IPS DF 6.9 (cell line): ENCODE results near the gene B4GALNT4.
"Not testable (repeated sequence)": the region's sequence is repeated elsewhere in the genome, so short reads cannot be mapped to it uniquely, and the experiment has no call there.

Experiments
- DNase-seq: peaks from one replicate; pipeline ENCODE4 v3.0.0-alpha.2; 2013; ENCODE audit warnings: low read depth, low spot score
- H3K27ac ChIP-seq: one replicate; pipeline ENCODE4 v1.5.1; 2013; ENCODE audit warnings: low read length, control low read depth
- H3K27me3 ChIP-seq: 2 replicates; pipeline ENCODE4 v1.6.1; 2013; ENCODE audit warnings: mild to moderate bottlenecking, low read length; ENCODE audit not compliant: control insufficient read depth, insufficient read depth
- H3K36me3 ChIP-seq: 2 replicates; pipeline ENCODE4 v1.6.1; 2013; ENCODE audit warnings: low read length; ENCODE audit not compliant: control insufficient read depth, insufficient read depth
- H3K4me1 ChIP-seq: 2 replicates; pipeline ENCODE4 v1.6.1; 2013; ENCODE audit warnings: low read length; ENCODE audit not compliant: control insufficient read depth, insufficient read depth
- H3K4me3 ChIP-seq: 2 replicates; pipeline ENCODE4 v1.5.1; 2013; ENCODE audit warnings: mild to moderate bottlenecking, low read length
- H3K9me3 ChIP-seq: 2 replicates; pipeline ENCODE4 v1.6.1; 2013; ENCODE audit warnings: low read length, inconsistent platforms; ENCODE audit not compliant: control insufficient read depth, insufficient read depth
- WGBS: extraction: QIAGEN DNeasy Blood & Tissue Kit; methylation state at CpG from one replicate; pipeline ENCODE4 v1.1.7; 2013; ENCODE audit warnings: mixed read lengths, missing lambda C conversion rate; ENCODE audit not compliant: insufficient read length, insufficient coverage; 5-methylcytosine and 5-hydroxymethylcytosine counted together

The B4GALNT4 gene

GRCh38 chr11:360326-361280 is 8.7 kb upstream of the B4GALNT4 start:
- no CpG with 5 or more reads among the region's 22 CpGs for WGBS
- Histone ChIP-seq H3K27me3 (no peaks in the 10 kb centered on the region), H3K36me3 (peaks cover 2% of the 10 kb centered on the region; the same call in 1 of the 2 replicates), H3K4me3 (no peak overlapping the region), H3K4me1 (peaks cover 4% of the 10 kb centered on the region), H3K9me3 (no peaks in the 10 kb centered on the region; the same call in 1 of the 2 replicates), H3K27ac (no peak overlapping the region)
- no peak for DNase-seq

DNA sequence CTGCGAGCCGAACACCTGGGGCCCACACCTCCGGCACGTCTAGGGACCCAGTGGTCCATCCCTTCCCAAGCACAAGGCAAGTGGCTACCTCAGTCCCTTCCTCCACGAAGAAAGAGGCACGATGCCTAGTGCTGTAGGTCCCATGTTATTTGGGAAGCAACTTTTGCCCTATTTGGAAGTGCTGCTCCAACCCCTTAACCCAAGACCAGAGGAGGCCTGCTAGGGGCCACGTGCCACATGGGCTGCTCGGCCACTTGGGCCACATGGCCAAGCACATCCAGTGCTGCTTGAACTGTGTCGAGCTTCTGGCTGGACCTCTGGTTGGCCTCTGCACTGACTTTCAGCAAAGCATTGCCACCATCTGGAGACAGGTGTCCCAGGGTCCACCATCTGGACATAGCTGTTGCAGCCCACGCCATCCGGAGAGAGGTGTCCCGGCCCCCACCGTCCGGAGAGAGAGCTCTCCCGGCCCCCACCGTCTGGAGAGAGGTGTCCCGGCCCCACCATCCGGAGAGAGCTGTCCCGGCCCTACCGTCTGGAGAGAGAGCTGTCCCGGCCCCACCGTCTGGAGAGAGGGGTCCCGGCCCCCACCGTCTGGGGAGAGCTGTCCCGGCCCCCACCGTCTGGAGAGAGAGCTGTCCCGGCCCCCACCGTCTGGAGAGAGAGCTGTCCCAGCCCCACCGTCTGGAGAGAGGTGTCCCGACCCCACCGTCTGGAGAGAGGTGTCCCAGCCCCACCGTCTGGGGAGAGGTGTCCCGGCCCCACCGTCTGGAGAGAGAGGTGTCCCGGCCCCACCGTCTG is 6.5 kb upstream of the B4GALNT4 start:
- no peaks in the 10 kb centered on the region for H3K27me3 ChIP-seq
- no peak for DNase-seq
- peaks cover 4% of the 10 kb centered on the region; the same call in 1 of the 2 replicates for H3K4me1 ChIP-seq
- H3K36me3 ChIP-seq, result no peaks in the 10 kb centered on the region
- no peaks in the 10 kb centered on the region; the same call in 1 of the 2 replicates for H3K9me3 ChIP-seq
- no CpG with 5 or more reads among the region's 36 CpGs for WGBS
- H3K4me3 ChIP-seq, result no peak overlapping the region
- H3K27ac ChIP-seq, result no peak overlapping the region

DNA sequence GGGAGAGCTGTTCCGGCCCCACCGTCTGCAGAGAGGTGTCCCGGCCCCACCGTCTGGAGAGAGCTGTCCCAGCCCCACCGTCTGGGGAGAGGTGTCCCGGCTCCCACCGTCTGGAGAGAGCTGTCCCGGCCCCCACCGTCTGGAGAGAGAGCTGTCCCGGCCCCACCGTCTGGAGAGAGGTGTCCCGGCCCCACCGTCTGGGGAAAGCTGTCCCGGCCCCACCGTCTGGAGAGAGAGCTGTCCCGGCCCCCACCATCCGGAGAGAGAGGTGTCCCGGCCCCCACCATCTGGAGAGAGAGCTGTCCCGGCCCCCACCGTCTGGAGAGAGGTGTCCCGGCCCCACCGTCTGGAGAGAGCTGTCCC is 5.9 kb upstream of the B4GALNT4 start:
- H3K27me3 ChIP-seq, H3K27ac ChIP-seq, H3K36me3 ChIP-seq, H3K9me3 ChIP-seq, DNase-seq, H3K4me1 ChIP-seq, H3K4me3 ChIP-seq: not testable (repeated sequence)
- no CpG with 5 or more reads among the region's 22 CpGs for WGBS

- WGBS, result no CpG with 5 or more reads among the region's 24 CpGs
- no peaks in the 10 kb centered on the region for H3K27me3 ChIP-seq
- no peaks in the 10 kb centered on the region; the same call in 1 of the 2 replicates for H3K9me3 ChIP-seq
- DNase-seq, result no peak
- H3K4me1 ChIP-seq, result peaks cover 11% of the 10 kb centered on the region
- H3K4me3 ChIP-seq, result no peak overlapping the region
- H3K27ac ChIP-seq, result no peak overlapping the region
- no peaks in the 10 kb centered on the region for H3K36me3 ChIP-seq
These were observed 5.1 kb upstream of the B4GALNT4 start for GRCh38 chr11:363948-364761.

- Histone ChIP-seq H3K9me3 (no peaks in the 10 kb centered on the region; the same call in 1 of the 2 replicates), H3K27ac (no peak overlapping the region), H3K4me1 (peaks cover 11% of the 10 kb centered on the region), H3K4me3 (no peak overlapping the region), H3K27me3 (no peaks in the 10 kb centered on the region), H3K36me3 (no peaks in the 10 kb centered on the region)
- WGBS, result no CpG with 5 or more reads among the region's 22 CpGs
- no peak for DNase-seq
These were observed 4.1 kb upstream of the B4GALNT4 start for GRCh38 chr11:364991-365725.

- WGBS, result no CpG with 5 or more reads among the region's 16 CpGs
- H3K4me3 ChIP-seq, result no peak overlapping the region
- no peaks in the 10 kb centered on the region for H3K36me3 ChIP-seq
- H3K9me3 ChIP-seq, result no peaks in the 10 kb centered on the region; the same call in 1 of the 2 replicates
- DNase-seq, result no peak
- no peaks in the 10 kb centered on the region for H3K27me3 ChIP-seq
- no peak overlapping the region for H3K27ac ChIP-seq
- peaks cover 11% of the 10 kb centered on the region for H3K4me1 ChIP-seq
These were observed 3.5 kb upstream of the B4GALNT4 start for GRCh38 chr11:365831-366230.

GRCh38 chr11:367956-368413 is 1.3 kb upstream of the B4GALNT4 start:
- H3K4me3 ChIP-seq, result peak overlapping the region; percentile 14; the same call in 1 of the 2 replicates
- DNase-seq, result no peak
- H3K4me1 ChIP-seq, result peaks cover 11% of the 10 kb centered on the region
- no CpG with 5 or more reads among the region's 7 CpGs for WGBS
- no peak overlapping the region for H3K27ac ChIP-seq
- H3K9me3 ChIP-seq, result no peaks in the 10 kb centered on the region
- H3K27me3 ChIP-seq, result no peaks in the 10 kb centered on the region
- 0 out of 2 replicates have a peak, but pooled peaks cover 6% of the 10 kb centered on the region for H3K36me3 ChIP-seq

- peaks cover 11% of the 10 kb centered on the region for H3K36me3 ChIP-seq
- H3K27ac ChIP-seq, result no peak overlapping the region
- H3K4me3 ChIP-seq, result peak overlapping the region; percentile 44; the same call in 1 of the 2 replicates
- no CpG with 5 or more reads among the region's 61 CpGs for WGBS
- H3K9me3 ChIP-seq, result no peaks in the 10 kb centered on the region
- H3K4me1 ChIP-seq, result peaks cover 11% of the 10 kb centered on the region
- no peak for DNase-seq
- no peaks in the 10 kb centered on the region for H3K27me3 ChIP-seq
These were observed 624 bp upstream of the B4GALNT4 start for GRCh38 chr11:368414-369335.
